Natural killer cell (primary cell): ENCODE measurements around the gene CADM1. TPM values are rescaled to one million over a fixed set of nuclear protein-coding genes. Genes with fewer than 3 reads are reported as not detected.

Experiments used
- ATAC-seq, 3 donors: fragments of 150-1000 bp in 2 of 3; fragments of 200-7000 bp in 1 of 3; cut with Tn5 transposase; 1 replicate in 1 of 3; 2 replicates in 2 of 3; pipeline ENCODE4 v1.10.0; 2021; ENCODE audit warnings: mild to moderate bottlenecking in 2 of 3, moderate library complexity in 2 of 3
- DNase-seq, 2 donors: peaks; one replicate each; pipeline versions ENCODE4 v3.0.0 to v3.0.0-alpha.2; 2013 to 2021; ENCODE audit warnings: mixed read lengths in 1 of 2
- H3K27ac ChIP-seq: one replicate; pipeline ENCODE4 v1.5.1; 2013; ENCODE audit warnings: mild to moderate bottlenecking, low read length
- H3K27me3 ChIP-seq: one replicate; pipeline ENCODE4 v1.6.1; 2013; ENCODE audit warnings: low read length; ENCODE audit not compliant: control insufficient read depth, insufficient read depth
- H3K36me3 ChIP-seq: one replicate; pipeline ENCODE4 v1.6.1; 2013; ENCODE audit warnings: low read length; ENCODE audit not compliant: control insufficient read depth, insufficient read depth
- H3K4me1 ChIP-seq: one replicate; pipeline ENCODE4 v1.6.1; 2013; ENCODE audit warnings: low read length; ENCODE audit not compliant: control insufficient read depth, insufficient read depth
- H3K4me3 ChIP-seq: one replicate; pipeline ENCODE4 v1.5.1; 2013; ENCODE audit warnings: low read length
- H3K9me3 ChIP-seq: one replicate; pipeline ENCODE4 v1.6.1; 2013; ENCODE audit warnings: low read length; ENCODE audit not compliant: control insufficient read depth, insufficient read depth
- H3K27ac Mint-ChIP-seq, 2 donors: one replicate each; pipeline ENCODE4 v1.8.0; 2022; ENCODE audit warnings: mild to moderate bottlenecking in 2 of 2, mixed read lengths in 2 of 2, moderate library complexity in 1 of 2
- H3K27me3 Mint-ChIP-seq, 2 donors: one replicate each; pipeline ENCODE4 v1.8.0; 2022; ENCODE audit warnings: low read depth in 2 of 2, mixed read lengths in 2 of 2
- H3K36me3 Mint-ChIP-seq: one replicate; pipeline ENCODE4 v1.8.0; 2022; ENCODE audit warnings: mixed read lengths
- H3K4me1 Mint-ChIP-seq, 2 donors: one replicate each; pipeline ENCODE4 v1.8.0; 2022; ENCODE audit warnings: mixed read lengths in 2 of 2
- H3K4me3 Mint-ChIP-seq: one replicate; pipeline ENCODE4 v1.8.0; 2022; ENCODE audit warnings: mild to moderate bottlenecking, moderate library complexity, mixed read lengths
- H3K9me3 Mint-ChIP-seq, 2 donors: one replicate each; pipeline ENCODE4 v1.8.0; 2022; ENCODE audit warnings: mixed read lengths in 2 of 2
- CTCF ChIP-seq: fragments of 200-600 bp; IDR thresholded peaks from one replicate; pipeline ENCODE4 v1.8.0; 2022; ENCODE audit warnings: antibody characterized with exemption
- WGBS: methylation state at CpG from one replicate; pipeline ENCODE4 v1.1.7; 2013; ENCODE audit warnings: missing lambda C conversion rate; ENCODE audit not compliant: insufficient coverage; 5-methylcytosine and 5-hydroxymethylcytosine counted together
- intact Hi-C: fragments of 100-400 bp; cut with micrococcal nuclease; formaldehyde crosslinking; loops from one replicate; pipeline ENCODE4 v1.14.2; 2022
- total RNA-seq, 4 donors: library from RNA; stranded (reverse); fragments of 120-200 nt in 1 of 4; gene quantifications; one replicate each; pipeline versions ENCODE4 v1.2.3 to v1.2.4, GENCODE V29; 2013 to 2022

The CADM1 gene
- total RNA-seq, 3 donors from 2014 or later (not counting 1 experiment from before 2014, with no cell fraction given) = 3.2 to 4.2 (median 3.9) TPM

- Histone ChIP-seq H3K4me1 (no peaks in the 10 kb centered on the region), H3K27me3 (no peaks in the 10 kb centered on the region), H3K4me3 (no peak overlapping the region), H3K36me3 (no peaks in the 10 kb centered on the region), H3K9me3 (no peaks in the 10 kb centered on the region), H3K27ac (no peak overlapping the region)
- peaks cover 0 to 2% of the 10 kb centered on the region in 2 donors for H3K9me3 Mint-ChIP-seq
- ATAC-seq (no peak), DNase-seq (no peak)
- TF ChIP-seq CTCF = no peak
- H3K36me3 Mint-ChIP-seq = no peaks in the 10 kb centered on the region
- no peak overlapping the region for H3K4me3 Mint-ChIP-seq
- H3K4me1 Mint-ChIP-seq = no peaks in the 10 kb centered on the region
- WGBS = 100% methylated on average over 1 of the region's 1 CpG
- no peak overlapping the region for H3K27ac Mint-ChIP-seq
- intact Hi-C loops = no loop called here
- peaks cover 2 to 28% of the 10 kb centered on the region in 2 donors for H3K27me3 Mint-ChIP-seq
These were observed 314.0 kb downstream of the CADM1 start for GRCh38 chr11:115190196-115190595.

- Histone ChIP-seq H3K4me1 (no peaks in the 10 kb centered on the region), H3K4me3 (no peak overlapping the region), H3K27me3 (no peaks in the 10 kb centered on the region), H3K36me3 (no peaks in the 10 kb centered on the region), H3K27ac (no peak overlapping the region), H3K9me3 (no peaks in the 10 kb centered on the region)
- TF ChIP-seq CTCF = no peak
- Mint-ChIP-seq H3K27ac (no peak overlapping the region), H3K36me3 (no peaks in the 10 kb centered on the region), H3K9me3 (no peaks in the 10 kb centered on the region), H3K4me1 (no peaks in the 10 kb centered on the region), H3K4me3 (no peak overlapping the region), H3K27me3 (peaks cover 2 to 19% of the 10 kb centered on the region in 2 donors)
- DNase-seq (no peak), ATAC-seq (no peak)
- 93% methylated on average over 4 of the region's 4 CpGs for WGBS
- intact Hi-C loops = no loop called here
These were observed 315.3 kb downstream of the CADM1 start for GRCh38 chr11:115188898-115189278.

GRCh38 chr11:115188188-115188897 is 315.9 kb downstream of the CADM1 start:
- no peaks in the 10 kb centered on the region for H3K36me3 Mint-ChIP-seq
- no peak overlapping the region for H3K4me3 ChIP-seq
- ATAC-seq = no peak
- WGBS = 96% methylated on average over 3 of the region's 6 CpGs
- no peaks in the 10 kb centered on the region for H3K4me1 ChIP-seq
- H3K9me3 Mint-ChIP-seq = no peaks in the 10 kb centered on the region
- no peak for TF ChIP-seq CTCF
- no peaks in the 10 kb centered on the region for H3K36me3 ChIP-seq
- DNase-seq = no peak
- H3K27ac ChIP-seq = no peak overlapping the region
- peaks cover 0 to 16% of the 10 kb centered on the region in 2 donors for H3K27me3 Mint-ChIP-seq
- H3K27me3 ChIP-seq = no peaks in the 10 kb centered on the region
- H3K4me3 Mint-ChIP-seq = no peak overlapping the region
- intact Hi-C loops = no loop called here
- no peaks in the 10 kb centered on the region for H3K9me3 ChIP-seq
- no peak overlapping the region for H3K27ac Mint-ChIP-seq
- no peaks in the 10 kb centered on the region for H3K4me1 Mint-ChIP-seq

GRCh38 chr11:115185931-115186330 is 318.3 kb downstream of the CADM1 start:
- 80% methylated on average over 5 of the region's 5 CpGs for WGBS
- ATAC-seq (no peak), DNase-seq (no peak)
- peaks cover 0 to 16% of the 10 kb centered on the region in 2 donors for H3K27me3 Mint-ChIP-seq
- H3K36me3 Mint-ChIP-seq = no peaks in the 10 kb centered on the region
- H3K27ac ChIP-seq = no peak overlapping the region
- H3K27ac Mint-ChIP-seq = no peak overlapping the region
- H3K4me3 Mint-ChIP-seq = no peak overlapping the region
- H3K27me3 ChIP-seq = no peaks in the 10 kb centered on the region
- no peak overlapping the region for H3K4me3 ChIP-seq
- TF ChIP-seq CTCF = no peak
- no peaks in the 10 kb centered on the region for H3K4me1 Mint-ChIP-seq
- no peaks in the 10 kb centered on the region for H3K4me1 ChIP-seq
- H3K9me3 Mint-ChIP-seq = no peaks in the 10 kb centered on the region
- no peaks in the 10 kb centered on the region for H3K9me3 ChIP-seq
- intact Hi-C loops = no loop called here
- H3K36me3 ChIP-seq = no peaks in the 10 kb centered on the region
